T1000 (cell line): ENCODE data around the gene SDSL.

ENCODE experiments used
- DNase-seq: peaks from one replicate; lab custom pipeline; 2025; ENCODE audit warnings: mixed read lengths; lab: John Stamatoyannopoulos, UW

Gene SDSL

GRCh38 chr12:113420996-113421595 is 1.1 kb upstream of the SDSL start:
- no peak for DNase-seq

DNA sequence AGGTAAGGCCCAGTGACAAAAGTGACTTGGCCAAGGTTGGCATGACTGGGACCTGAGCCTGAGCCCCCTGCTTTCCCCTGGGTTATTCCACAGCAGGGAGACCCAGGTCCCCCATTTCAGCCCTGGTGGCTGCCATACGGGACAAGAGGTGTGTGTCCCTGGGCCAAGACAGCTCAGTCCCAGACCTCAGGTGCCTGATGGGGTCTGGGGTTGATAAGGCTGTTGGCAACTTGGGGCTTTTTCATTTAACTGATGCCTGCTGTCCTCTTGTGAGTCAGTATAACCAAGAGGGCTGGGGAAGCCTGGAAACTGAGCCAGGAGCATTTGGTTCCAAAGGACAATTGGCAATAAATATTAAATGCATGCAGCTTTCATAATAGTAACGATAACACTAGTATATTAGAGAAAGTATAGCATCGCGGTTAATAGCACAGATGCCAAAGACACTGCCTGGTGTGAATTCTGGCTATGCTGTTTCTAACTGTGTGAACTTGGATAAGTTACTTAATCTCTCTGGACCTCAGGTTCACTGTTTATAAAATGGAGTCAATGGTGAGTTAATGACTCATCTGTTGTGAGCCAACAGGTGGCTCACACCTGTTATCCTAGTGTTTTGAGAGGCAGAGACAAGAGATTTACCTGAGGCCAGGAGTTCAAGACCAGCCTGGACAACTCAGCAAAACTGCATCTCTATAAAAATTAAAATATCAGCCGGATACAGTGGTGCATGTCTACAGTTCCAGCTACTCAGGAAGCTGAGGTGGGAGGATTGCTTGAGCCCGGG is 898 bp downstream of the SDSL start:
- no peak for DNase-seq

DNA sequence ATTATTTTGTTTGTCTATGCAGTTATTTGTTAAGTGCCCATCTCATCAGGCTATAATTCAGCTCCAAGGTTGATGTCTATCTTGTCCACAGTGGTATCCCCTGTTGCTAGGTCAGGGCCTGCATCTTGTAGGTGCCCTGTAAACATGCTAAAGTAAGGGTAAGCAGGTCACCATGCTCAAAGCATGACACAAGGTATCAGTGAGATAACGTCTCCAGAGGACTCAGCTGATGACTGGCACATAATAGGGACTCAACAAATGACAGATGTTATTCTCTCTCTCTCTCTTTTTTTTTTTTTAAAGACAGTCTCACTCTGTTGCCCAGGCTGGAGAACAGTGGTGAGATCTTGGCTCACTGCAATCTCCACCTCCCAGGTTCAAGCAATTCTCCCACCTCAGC is 2.3 kb downstream of the SDSL start:
- no peak for DNase-seq

DNA sequence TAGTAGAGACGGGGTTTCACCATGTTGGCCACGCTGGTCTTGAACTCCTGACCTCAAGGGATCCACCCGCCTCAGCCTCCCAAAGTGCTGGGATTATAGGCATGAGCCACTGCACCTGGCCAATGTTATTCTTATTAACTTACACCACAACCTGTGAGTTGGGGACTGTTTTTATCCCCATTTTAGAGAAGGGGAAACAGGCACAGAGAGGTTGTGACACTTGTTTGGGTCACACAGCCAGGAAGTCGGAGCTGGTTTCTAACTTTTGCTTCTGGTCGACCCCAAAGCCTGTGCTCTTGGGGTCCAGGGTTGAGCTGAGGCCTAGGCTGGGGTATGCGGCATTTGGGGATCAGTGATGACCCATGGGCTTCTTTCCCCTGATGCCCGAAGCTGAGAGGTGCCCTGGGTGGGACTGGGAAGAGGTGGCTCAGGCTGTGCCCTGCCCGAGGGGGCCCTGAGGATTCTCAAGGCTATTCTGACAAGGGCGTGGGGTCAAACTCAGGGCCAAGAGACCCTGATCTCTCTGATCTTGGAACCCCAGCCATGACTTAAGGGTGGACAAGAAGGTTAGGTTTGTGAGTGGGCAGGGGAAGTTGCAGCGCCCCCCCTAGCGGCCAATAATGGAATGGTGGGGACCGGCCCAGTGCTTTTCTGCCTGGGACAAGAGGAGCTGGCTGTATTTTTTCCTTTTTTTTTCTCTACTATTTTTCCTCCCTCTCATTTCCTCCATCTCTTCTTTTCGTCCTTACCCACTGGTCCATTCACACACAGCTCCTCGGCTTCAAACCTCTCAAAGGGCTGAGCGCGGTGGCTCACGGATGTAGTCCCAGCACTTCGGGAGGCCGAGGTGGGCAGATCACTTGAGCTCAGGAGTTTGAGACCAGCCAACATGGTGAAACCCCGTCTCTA is 3.0 kb downstream of the SDSL start:
- DNase-seq = no peak

- DNase-seq = no peak
These were observed 3.8 kb downstream of the SDSL start for GRCh38 chr12:113425960-113426453.

GRCh38 chr12:113427882-113428281 is 5.7 kb downstream of the SDSL start:
- DNase-seq = no peak

- DNase-seq = no peak
These were observed 6.3 kb downstream of the SDSL start for GRCh38 chr12:113428482-113428881.

DNA sequence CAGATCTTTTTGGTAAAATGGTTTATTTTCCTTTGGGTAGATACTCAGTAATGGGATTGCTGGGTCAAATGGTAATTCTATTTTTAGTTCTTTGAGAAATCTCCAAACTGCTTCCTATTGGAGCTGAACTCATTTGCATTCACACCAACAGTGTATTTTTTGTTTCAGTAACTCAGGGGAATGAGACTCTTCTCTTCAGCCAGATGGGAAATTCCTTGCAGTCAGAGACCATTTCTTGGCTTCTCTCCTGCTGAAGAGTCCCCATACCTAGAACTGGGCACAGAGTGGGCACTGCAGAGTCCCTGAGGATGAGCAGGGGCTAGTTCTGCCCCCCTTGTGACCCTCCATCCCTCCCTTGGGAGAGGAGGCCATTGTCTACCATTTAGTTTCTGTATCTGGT is 10.8 kb downstream of the SDSL start:
- no peak for DNase-seq

DNA sequence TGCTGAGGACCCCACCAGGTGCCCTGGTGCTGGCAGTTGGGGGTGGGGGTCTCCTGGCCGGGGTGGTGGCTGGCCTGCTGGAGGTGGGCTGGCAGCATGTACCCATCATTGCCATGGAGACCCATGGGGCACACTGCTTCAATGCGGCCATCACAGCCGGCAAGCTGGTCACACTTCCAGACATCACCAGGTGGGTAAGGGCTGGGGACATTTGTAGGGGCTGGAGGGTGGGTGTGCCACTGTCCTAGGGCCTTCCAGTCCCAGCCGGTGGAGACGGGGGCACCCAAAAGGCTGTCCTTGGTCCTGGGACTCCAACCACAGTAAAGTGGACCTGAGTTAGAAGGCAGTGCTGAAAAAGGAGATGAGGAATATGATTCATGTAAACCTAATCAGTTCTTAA is 13.2 kb downstream of the SDSL start:
- no peak for DNase-seq

GRCh38 chr12:113436586-113436985 is 14.4 kb downstream of the SDSL start:
- DNase-seq = no peak

DNA sequence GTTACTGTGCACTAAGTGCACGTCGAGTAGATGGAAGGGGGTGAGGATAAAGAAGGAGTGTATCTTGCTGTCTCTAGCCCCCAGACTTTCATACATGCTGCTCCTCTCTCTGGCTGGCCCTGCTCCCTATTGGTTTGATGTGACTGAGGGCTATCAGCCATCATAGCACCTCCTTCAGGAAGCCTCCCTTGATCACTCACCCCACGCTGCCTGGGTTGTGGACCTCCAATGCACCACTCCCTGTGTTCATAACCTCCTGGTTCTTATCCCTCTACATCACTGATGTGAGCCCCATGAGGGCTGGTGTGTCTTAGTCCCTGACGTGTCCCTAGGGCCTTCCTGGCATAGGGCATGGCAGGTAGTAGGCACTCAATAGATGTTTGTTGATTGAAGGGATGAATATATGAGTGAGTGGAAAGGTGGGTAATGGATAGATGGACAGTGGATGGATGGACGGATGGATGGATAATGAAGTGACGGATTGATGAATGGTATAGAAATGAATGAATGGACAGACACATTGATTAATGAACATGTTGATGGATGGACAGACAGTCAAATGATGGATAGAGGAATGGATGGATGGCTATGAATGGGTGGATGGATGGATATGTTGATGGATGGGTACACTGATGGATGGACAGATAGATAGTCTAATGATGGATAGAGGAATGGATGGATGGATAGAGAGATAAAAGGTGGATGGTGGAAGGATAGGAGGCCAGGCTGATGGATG is 15.0 kb downstream of the SDSL start:
- no peak for DNase-seq

DNA sequence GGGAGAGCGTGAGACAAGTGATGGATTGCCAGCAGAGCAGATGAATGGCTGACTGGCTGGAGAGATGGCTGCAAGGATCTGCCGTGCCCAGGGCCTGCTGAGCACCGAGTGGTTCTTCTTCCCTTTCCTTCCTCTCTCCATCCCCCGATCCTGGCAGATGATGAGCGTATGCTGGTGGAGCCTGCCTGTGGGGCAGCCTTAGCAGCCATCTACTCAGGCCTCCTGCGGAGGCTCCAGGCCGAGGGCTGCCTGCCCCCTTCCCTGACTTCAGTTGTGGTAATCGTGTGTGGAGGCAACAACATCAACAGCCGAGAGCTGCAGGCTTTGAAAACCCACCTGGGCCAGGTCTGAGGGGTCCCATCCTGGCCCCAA is 15.5 kb downstream of the SDSL start:
- no peak for DNase-seq

- DNase-seq = no peak
These were observed 16.5 kb downstream of the SDSL start for GRCh38 chr12:113438523-113439300.

- DNase-seq = no peak
These were observed 17.1 kb downstream of the SDSL start for GRCh38 chr12:113439301-113439597.

GRCh38 chr12:113439606-113440030 is 17.4 kb downstream of the SDSL start:
- no peak for DNase-seq

- DNase-seq = no peak
These were observed 18.2 kb downstream of the SDSL start for GRCh38 chr12:113440336-113440735.

DNA sequence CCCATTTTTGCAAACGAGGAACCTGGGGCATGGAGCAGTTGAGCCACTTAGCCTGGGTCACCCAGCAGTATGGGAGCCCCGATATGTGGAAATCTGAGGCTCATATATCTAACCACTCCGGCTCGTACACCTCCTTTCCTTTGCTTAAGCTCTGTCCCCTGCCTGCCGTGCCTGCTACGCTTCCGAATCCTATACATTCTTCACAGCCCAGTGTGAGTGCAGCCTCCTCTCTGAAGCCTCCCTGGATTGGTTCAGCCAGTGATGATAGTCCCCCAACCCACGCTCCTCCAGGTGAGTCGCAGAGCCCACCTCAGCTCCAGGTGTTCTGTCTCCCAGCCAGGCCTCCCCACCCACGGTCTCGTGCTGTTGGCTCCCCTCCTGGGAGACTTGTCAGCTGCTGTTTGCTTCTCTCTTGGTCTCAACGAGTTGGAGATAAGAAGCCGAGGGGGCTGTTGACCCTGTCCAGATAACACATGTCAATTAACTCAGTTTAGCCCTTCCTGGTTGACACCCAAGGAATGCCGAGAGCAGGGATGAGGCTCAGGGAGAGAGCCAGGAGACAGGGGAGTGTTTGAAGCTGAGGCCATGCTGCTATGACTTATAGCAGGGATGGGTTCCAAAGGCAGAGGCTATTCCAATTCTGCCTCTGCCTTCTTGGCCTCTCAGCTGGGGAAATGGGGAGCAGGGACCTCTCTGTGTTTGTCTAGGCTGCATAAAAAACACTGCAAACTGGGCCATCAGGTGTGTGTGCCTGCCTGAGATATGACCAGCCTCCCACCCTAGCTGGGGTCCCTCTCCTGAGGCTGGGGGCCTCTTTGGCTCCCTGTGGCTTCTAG is 19.0 kb downstream of the SDSL start:
- DNase-seq = no peak

GRCh38 chr12:113443030-113443539 is 20.9 kb downstream of the SDSL start:
- DNase-seq = no peak

GRCh38 chr12:113445544-113446171 is 23.5 kb downstream of the SDSL start:
- DNase-seq = no peak

DNA sequence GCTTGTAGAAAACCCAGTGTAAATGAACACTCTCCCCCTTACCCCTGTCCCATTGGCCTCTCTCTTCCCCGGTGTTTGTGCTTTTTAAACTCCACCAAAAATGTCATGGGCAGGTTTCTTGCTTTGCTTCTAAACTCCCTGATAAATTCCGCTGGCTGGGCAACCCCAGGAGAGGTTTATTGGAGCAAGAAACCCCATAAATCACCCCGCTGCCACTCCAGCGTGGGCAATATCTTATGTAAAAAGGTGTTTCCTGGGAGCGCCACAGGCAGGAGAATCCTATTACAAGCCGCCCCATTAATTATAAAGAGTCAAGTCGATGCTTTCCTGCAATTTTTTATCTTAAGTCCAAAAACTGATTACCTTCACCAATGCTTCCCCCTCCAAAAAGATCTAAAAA is 26.7 kb downstream of the SDSL start:
- DNase-seq = no peak
